Measurements from ENCODE around the gene KCNH2. TPM values are rescaled to one million over a fixed set of nuclear protein-coding genes. Genes with fewer than 3 reads are reported as not detected.
"Not testable (repeated sequence)": the region's sequence is repeated elsewhere in the genome, so short reads cannot be mapped to it uniquely, and the experiment has no call there.

KCNH2 gene
- total RNA-seq, 1 donor, result not detected

- peak; percentile 81 for DNase-seq (ENCODE audit: insufficient read length, low spot score, missing footprints)
- Histone ChIP-seq H3K9me3 (ENCODE audit: low read depth, low read length) (no peaks in the 10 kb centered on the region), H3K27me3 (ENCODE audit: insufficient read depth, low read length) (peaks cover 15% of the 10 kb centered on the region), H2AFZ (ENCODE audit: low read length) (no peak overlapping the region), H3K79me2 (ENCODE audit: insufficient read depth, low read length) (no peaks in the 10 kb centered on the region), H3K4me2 (ENCODE audit: insufficient read depth, low read length) (peak overlapping the region; percentile 82), H3K27ac (ENCODE audit: low read depth, low read length) (no peak overlapping the region), H4K20me1 (ENCODE audit: insufficient read depth, low read length) (no peaks in the 10 kb centered on the region), H3K4me3 (ENCODE audit: insufficient read depth, low read length) (peak overlapping the region; percentile 69), H3K4me1 (ENCODE audit: insufficient read depth, low read length) (peaks cover 9% of the 10 kb centered on the region), H3K36me3 (ENCODE audit: insufficient read depth, low read length) (no peaks in the 10 kb centered on the region)
- TF ChIP-seq CTCF (IDR thresholded peaks at IDR 0.05; ENCODE audit: extremely low read depth, low read depth, low read length), result no peak
These were observed 35.2 kb upstream of the KCNH2 start for GRCh38 chr7:151013356-151013732.

DNA sequence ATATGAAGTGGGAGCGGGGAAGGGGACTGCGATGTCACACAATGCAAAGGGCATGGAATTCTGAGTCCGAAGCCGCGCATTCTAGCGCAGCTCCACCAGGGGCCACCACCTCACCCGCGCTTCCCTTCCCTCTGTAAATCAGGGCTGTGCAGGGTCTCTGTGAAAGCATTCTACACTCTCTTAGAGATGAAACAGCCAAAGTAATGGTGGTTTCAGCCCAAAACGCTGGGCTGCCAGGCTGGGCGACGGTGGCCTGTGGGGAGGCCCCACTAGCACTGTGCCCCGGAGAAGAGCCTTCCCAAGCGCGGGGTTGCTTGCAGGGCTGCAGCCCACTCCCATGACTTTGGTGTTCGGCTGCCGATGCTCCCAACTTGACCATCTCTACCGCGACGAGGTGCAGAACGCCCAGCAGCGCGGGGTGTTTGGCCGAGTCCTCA lies 34.8 kb upstream of the KCNH2 start:
- peak; percentile 57 for TF ChIP-seq CTCF (IDR thresholded peaks at IDR 0.05; ENCODE audit: extremely low read depth, low read depth, low read length)
- Histone ChIP-seq H3K27ac (ENCODE audit: low read depth, low read length) (no peak overlapping the region), H4K20me1 (ENCODE audit: insufficient read depth, low read length) (no peaks in the 10 kb centered on the region), H3K4me2 (ENCODE audit: insufficient read depth, low read length) (peak overlapping the region; percentile 19), H3K36me3 (ENCODE audit: insufficient read depth, low read length) (no peaks in the 10 kb centered on the region), H3K79me2 (ENCODE audit: insufficient read depth, low read length) (no peaks in the 10 kb centered on the region), H2AFZ (ENCODE audit: low read length) (peak overlapping the region; percentile 31), H3K4me3 (ENCODE audit: insufficient read depth, low read length) (peak overlapping the region; percentile 15), H3K27me3 (ENCODE audit: insufficient read depth, low read length) (peaks cover 12% of the 10 kb centered on the region), H3K9me3 (ENCODE audit: low read depth, low read length) (no peaks in the 10 kb centered on the region), H3K4me1 (ENCODE audit: insufficient read depth, low read length) (peaks cover 9% of the 10 kb centered on the region)
- DNase-seq (ENCODE audit: insufficient read length, low spot score, missing footprints), result peak; percentile 93

DNA sequence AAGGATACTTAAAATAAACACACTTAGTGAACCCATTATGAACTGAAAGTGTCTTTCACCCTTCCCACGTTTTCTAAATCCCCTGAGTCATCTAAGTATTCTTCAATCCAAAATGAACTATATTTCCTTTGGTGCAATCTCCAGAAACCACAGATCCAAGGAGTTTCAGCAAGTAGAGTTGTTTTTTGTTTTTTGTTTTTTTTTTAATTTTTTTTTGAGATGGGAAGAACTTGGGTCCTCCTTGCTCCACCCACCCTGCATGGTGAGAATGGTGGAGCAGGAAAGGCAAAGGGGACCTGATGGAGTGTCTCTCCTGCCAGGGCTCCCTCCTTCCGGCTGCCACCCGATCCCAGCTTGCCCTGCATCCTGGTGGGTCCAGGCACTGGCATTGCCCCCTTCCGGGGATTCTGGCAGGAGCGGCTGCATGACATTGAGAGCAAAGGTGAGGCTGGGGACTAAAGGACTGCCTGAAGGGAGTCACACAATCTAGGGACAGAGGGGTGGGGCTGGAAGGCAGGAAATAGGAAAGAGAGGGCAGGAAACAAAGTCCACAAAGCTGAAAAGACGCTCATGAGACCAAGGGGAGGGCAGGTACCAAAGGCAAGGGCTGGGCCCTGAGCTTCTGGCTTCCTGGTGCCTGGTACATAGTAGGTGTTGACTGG lies 34.0 kb upstream of the KCNH2 start:
- Histone ChIP-seq H3K9me3 (ENCODE audit: low read depth, low read length) (no peaks in the 10 kb centered on the region), H3K4me1 (ENCODE audit: insufficient read depth, low read length) (peaks cover 9% of the 10 kb centered on the region), H4K20me1 (ENCODE audit: insufficient read depth, low read length) (no peaks in the 10 kb centered on the region), H3K79me2 (ENCODE audit: insufficient read depth, low read length) (no peaks in the 10 kb centered on the region), H3K27ac (ENCODE audit: low read depth, low read length) (no peak overlapping the region), H3K27me3 (ENCODE audit: insufficient read depth, low read length) (peaks cover 6% of the 10 kb centered on the region), H3K4me3 (ENCODE audit: insufficient read depth, low read length) (no peak overlapping the region), H3K4me2 (ENCODE audit: insufficient read depth, low read length) (no peak overlapping the region), H2AFZ (ENCODE audit: low read length) (no peak overlapping the region), H3K36me3 (ENCODE audit: insufficient read depth, low read length) (no peaks in the 10 kb centered on the region)
- no peak for TF ChIP-seq CTCF (IDR thresholded peaks at IDR 0.05; ENCODE audit: extremely low read depth, low read depth, low read length)
- peak; percentile 77 for DNase-seq (ENCODE audit: insufficient read length, low spot score, missing footprints)

GRCh38 chr7:151011616-151012015 lies 33.5 kb upstream of the KCNH2 start:
- DNase-seq (ENCODE audit: insufficient read length, low spot score, missing footprints); H3K27ac ChIP-seq (ENCODE audit: low read depth, low read length); H3K9me3 ChIP-seq (ENCODE audit: low read depth, low read length); H3K36me3 ChIP-seq (ENCODE audit: insufficient read depth, low read length); H3K4me3 ChIP-seq (ENCODE audit: insufficient read depth, low read length); H3K27me3 ChIP-seq (ENCODE audit: insufficient read depth, low read length); H2AFZ ChIP-seq (ENCODE audit: low read length); H3K79me2 ChIP-seq (ENCODE audit: insufficient read depth, low read length); H3K4me2 ChIP-seq (ENCODE audit: insufficient read depth, low read length); H4K20me1 ChIP-seq (ENCODE audit: insufficient read depth, low read length); H3K4me1 ChIP-seq (ENCODE audit: insufficient read depth, low read length): not testable (repeated sequence)

All from osteoblast (primary cell).